Panc1 (cell line): ENCODE data around the gene IRGQ. TPM values are rescaled to one million over a fixed set of nuclear protein-coding genes. Genes with fewer than 3 reads are reported as not detected.

Experiments used
- ATAC-seq: fragments of 200-7000 bp; cut with Tn5 transposase; 2 replicates; pipeline ENCODE4 v1.9.1; 2020; ENCODE audit warnings: mild to moderate bottlenecking, moderate library complexity
- BruUV-seq: library from RNA; stranded (reverse); fragments of 400-500 nt; replicated peaks from 2 replicates; lab custom pipeline; 2021; lab: Mats Ljungman, UMichigan
- CTCF ChIA-PET: fragments of 300-600 bp; sonication (Branson Sonifier 250); formaldehyde crosslinking; loops from one replicate; lab custom pipeline; 2022; ENCODE audit warnings: antibody characterized with exemption; lab: Charles Lee
- POLR2A ChIA-PET: fragments of 300-600 bp; sonication (Branson Sonifier 250); formaldehyde crosslinking; loops from one replicate; lab custom pipeline; 2022; ENCODE audit warnings: antibody characterized with exemption; lab: Charles Lee
- DNase-seq: peaks from one replicate; pipeline ENCODE4 v3.0.0-alpha.2; 2010; ENCODE audit warnings: low read depth, low spot score
- H3K27ac ChIP-seq: 2 replicates; pipeline ENCODE4 v1.5.1; 2011; ENCODE audit warnings: mild to moderate bottlenecking, low read length, inconsistent platforms
- H3K27me3 ChIP-seq: fragments of 200-500 bp; sonication (Bioruptor generic); 2 replicates; pipeline ENCODE4 v1.6.0; 2014; ENCODE audit warnings: low read length, inconsistent platforms; ENCODE audit not compliant: control insufficient read depth, insufficient read depth
- H3K36me3 ChIP-seq: fragments of 200-500 bp; sonication (Bioruptor generic); 2 replicates; pipeline ENCODE4 v1.5.1; 2014; ENCODE audit warnings: inconsistent platforms, mild to moderate bottlenecking, low read length, moderate library complexity; ENCODE audit not compliant: control insufficient read depth, insufficient read depth
- H3K4me1 ChIP-seq: 2 replicates; pipeline ENCODE4 v1.5.1; 2011; ENCODE audit warnings: inconsistent platforms, mild to moderate bottlenecking, low read length, moderate library complexity; ENCODE audit not compliant: control insufficient read depth, insufficient read depth
- H3K4me3 ChIP-seq, 2 experiments: 2 replicates each; pipeline ENCODE4 v1.5.1; 2011 to 2012; ENCODE audit warnings: low read depth in 2 of 2, low read length in 2 of 2, mild to moderate bottlenecking in 2 of 2, inconsistent platforms in 1 of 2, moderate library complexity in 1 of 2
- H3K9me3 ChIP-seq: fragments of 200-500 bp; sonication (Bioruptor generic); 2 replicates; pipeline ENCODE4 v1.5.1; 2014; ENCODE audit warnings: low read depth, mild to moderate bottlenecking, inconsistent platforms, low read length, moderate library complexity; ENCODE audit not compliant: control insufficient read depth, insufficient read depth
- CTCF ChIP-seq: fragments of 450-650 bp; IDR thresholded peaks from 2 replicates; pipeline ENCODE4 v1.5.1; 2017; ENCODE audit warnings: mild to moderate bottlenecking
- POLR2AphosphoS5 ChIP-seq: IDR thresholded peaks from 2 replicates; pipeline ENCODE4 v1.6.1; 2012; ENCODE audit warnings: mild to moderate bottlenecking, low read depth, low read length, moderate library complexity
- REST ChIP-seq, 2 experiments: IDR thresholded peaks; 2 replicates each; pipeline ENCODE4 v1.6.1; 2011 to 2012; ENCODE audit warnings: low read depth in 2 of 2, control low read depth in 1 of 2, low read length in 1 of 2, mild to moderate bottlenecking in 1 of 2, moderate library complexity in 1 of 2; ENCODE audit not compliant: insufficient read depth in 1 of 2
- SIN3A ChIP-seq: IDR thresholded peaks from 2 replicates; pipeline ENCODE4 v1.6.1; 2012; ENCODE audit warnings: low read depth, mild to moderate bottlenecking, low read length, moderate library complexity, borderline replicate concordance; ENCODE audit not compliant: insufficient read depth
- TCF7L2 ChIP-seq: IDR thresholded peaks from 2 replicates; pipeline ENCODE4 v1.6.1; 2011; ENCODE audit warnings: mild to moderate bottlenecking, low read depth, low read length, inconsistent platforms
- in situ Hi-C: cut with HindIII; loops from 2 replicates; pipeline ENCODE4 v1.10.0; 2016; ENCODE audit warnings: low sequenced_read_pairs, low pct_unique_long_range_greater_than_20kb
- intact Hi-C: fragments of 100-400 bp; cut with micrococcal nuclease; formaldehyde crosslinking; loops from one replicate; pipeline ENCODE4 v1.10.0; 2022; ENCODE audit not compliant: unreplicated experiment
- total RNA-seq: library from RNA; stranded (reverse); gene quantifications from one replicate; pipeline ENCODE4 v1.2.1, GENCODE V29; 2021; ENCODE audit not compliant: unreplicated experiment

Gene IRGQ
- total RNA-seq, 1 experiment from 2014 or later = 20.4 TPM

GRCh38 chr19:43560687-43561086, 35.2 kb downstream of the IRGQ start:
- Histone ChIP-seq H3K27me3 (no peaks in the 10 kb centered on the region), H3K9me3 (no peaks in the 10 kb centered on the region), H3K36me3 (no peaks in the 10 kb centered on the region), H3K4me1 (no peaks in the 10 kb centered on the region), H3K4me3 (no peak overlapping the region), H3K27ac (no peak overlapping the region)
- no peak for DNase-seq
- intact Hi-C loops = no loop called here
- POLR2A ChIA-PET = no interaction called here
- peak; percentile 68 for ATAC-seq
- CTCF ChIA-PET = interaction anchor here (0.6 kb wide), 1 partner anchor 127 kb away, joined by 8 read pairs; no protein-coding TSS in a partner anchor
- in situ Hi-C loops = no loop called here
- BruUV-seq = no TSS peak
- TF ChIP-seq CTCF (no peak), REST (IDR thresholded peaks at IDR 0.05; ENCODE audit: insufficient read depth in 1 of 2, low read depth in 2 of 2, low read length in 1 of 2) (no peak), TCF7L2 (no peak), POLR2AphosphoS5 (no peak), SIN3A (no peak)

DNA sequence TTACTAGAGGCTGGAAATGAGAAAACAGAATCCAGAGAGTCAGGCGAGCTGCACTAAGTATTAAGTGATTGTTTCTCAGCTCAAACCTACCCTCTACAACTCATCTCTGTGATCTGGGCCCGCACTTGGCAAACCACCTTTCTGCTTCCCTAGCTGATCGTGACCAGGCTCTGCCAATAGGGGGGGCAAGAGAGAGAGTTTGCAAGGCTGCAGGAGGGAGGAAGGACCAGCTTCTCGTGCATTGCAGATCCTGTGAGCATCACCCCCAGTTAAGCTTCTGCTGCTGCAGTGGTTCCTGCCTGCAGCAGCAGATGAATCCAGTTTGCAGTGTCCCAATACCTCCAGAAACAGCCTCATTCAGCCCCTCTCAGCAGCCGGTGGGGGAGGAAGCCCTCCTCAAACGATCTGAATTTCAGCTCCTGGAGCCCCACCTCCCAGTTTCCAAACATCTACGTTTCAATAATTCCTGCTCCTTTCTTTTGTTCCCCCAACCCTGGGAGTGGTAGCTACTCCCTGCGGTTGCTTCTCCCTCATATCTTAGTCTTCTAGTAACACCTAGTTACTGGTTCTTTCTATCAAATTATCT, 40.7 kb downstream of the IRGQ start:
- POLR2A ChIA-PET = no interaction called here
- Histone ChIP-seq H3K9me3 (no peaks in the 10 kb centered on the region), H3K36me3 (no peaks in the 10 kb centered on the region), H3K27ac (no peak overlapping the region), H3K4me1 (no peaks in the 10 kb centered on the region), H3K4me3 (no peak overlapping the region), H3K27me3 (no peaks in the 10 kb centered on the region)
- BruUV-seq = no TSS peak
- ATAC-seq (peak; percentile 86), DNase-seq (peak; percentile 53)
- in situ Hi-C loops (no loop called here), intact Hi-C loops (no loop called here)
- CTCF ChIA-PET = interaction anchor here (0.6 to 1.2 kb wide), 5 partner anchors 9 to 113 kb away, joined by 3 to 5 read pairs (median 3); partner anchors contain the start of genes IRGQ and ZNF576
- TF ChIP-seq REST (IDR thresholded peaks at IDR 0.05; ENCODE audit: insufficient read depth in 1 of 2, low read depth in 2 of 2, low read length in 1 of 2) (no peak), CTCF (peak; percentile 86)
